GM12892 (cell line): ENCODE results near the gene MTERF1.

Experiments
- DNase-seq: peaks from one replicate; pipeline ENCODE4 v3.0.0; 2011; ENCODE audit not compliant: insufficient read length
- FAIRE-seq: peaks from 2 replicates; lab custom pipeline; 2011; peaks lifted over from hg19 to GRCh38; lab: Jason Lieb, UNC
- POLR2A ChIP-seq: IDR thresholded peaks from 2 replicates; pipeline ENCODE4 v1.6.1; 2011; ENCODE audit warnings: low read depth, low read length, control low read depth
- POLR2AphosphoS5 ChIP-seq: IDR thresholded peaks from 2 replicates; pipeline ENCODE4 v1.6.1; 2011; ENCODE audit warnings: low read depth, low read length, control low read depth
- TAF1 ChIP-seq: IDR thresholded peaks from 2 replicates; pipeline ENCODE4 v1.6.1; 2011; ENCODE audit warnings: low read depth, mild to moderate bottlenecking, control low read depth, low read length, borderline replicate concordance

MTERF1 gene

DNA sequence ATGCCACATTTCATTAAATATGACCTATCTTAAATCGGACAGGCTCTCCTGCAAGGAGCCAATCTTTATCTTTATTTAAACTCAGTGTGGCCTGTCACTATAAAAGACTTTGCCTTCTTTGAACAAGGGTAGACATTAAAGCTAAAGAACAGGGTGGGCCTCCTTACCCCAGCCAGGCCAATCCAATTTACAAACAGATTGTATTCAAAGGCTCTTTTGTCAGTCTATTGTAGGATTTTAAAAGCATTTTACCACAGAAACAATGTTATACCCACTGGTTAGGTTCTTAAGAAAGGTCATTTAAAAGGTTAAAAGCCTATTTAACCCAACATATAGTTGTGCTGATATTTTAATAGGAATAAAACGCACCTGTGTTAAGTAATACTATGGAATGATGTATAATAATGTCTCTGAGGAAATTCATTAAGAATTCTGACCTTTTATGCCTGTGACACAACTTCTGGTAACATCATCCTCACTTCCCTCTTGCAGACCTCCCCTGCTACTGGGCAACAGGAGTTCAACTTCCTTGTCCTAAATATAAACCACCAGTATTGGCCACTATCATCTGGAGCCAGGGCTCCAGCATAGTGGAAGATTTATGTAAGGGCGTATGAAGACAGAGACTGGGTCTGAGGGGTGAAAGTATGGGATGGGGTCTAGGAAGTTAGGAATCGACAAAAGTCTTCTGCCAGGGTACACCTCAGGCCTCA lies 32.5 kb downstream of the MTERF1 start:
- DNase-seq (no peak), FAIRE-seq (no peak)
- TF ChIP-seq POLR2AphosphoS5 (no peak), TAF1 (no peak)

DNA sequence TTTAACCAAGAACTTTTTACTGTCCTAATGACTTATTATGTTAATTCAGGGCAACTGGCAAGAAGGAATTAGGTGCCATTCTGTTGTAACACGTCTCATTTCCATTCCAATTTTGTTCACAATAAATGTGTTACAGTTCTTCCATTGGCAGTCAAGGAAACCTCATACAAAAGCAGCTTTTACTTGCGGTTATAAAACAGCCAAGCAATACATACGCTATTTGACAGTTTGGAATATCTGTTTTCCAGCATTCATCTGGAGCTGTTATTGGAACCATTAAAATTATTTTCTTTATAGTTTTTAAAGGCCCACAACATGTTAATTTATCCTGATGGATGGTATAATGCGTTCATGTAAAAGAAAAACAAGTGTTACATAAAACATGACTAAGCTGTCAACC lies 33.3 kb downstream of the MTERF1 start:
- DNase-seq (no peak), FAIRE-seq (no peak)
- TF ChIP-seq POLR2A (no peak), TAF1 (no peak), POLR2AphosphoS5 (no peak)

DNA sequence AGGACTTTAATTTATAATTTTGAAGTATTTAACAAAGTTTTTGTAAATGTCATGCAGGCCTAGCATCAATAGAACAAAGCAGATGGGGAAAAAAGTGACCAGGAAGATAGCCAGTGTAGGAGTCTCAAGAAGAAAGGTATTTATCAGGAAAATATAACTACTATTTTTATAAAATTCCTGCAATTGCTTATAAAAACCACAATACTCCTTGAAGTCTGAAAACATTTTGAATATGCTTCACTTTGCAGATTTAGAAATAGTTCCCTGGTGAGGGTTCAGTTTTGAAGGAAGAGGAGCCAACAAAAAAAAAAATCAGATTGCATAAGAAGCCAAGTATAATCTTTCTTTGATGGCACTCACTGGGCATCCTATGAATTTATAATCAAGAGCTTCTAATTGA lies 34.1 kb downstream of the MTERF1 start:
- TF ChIP-seq POLR2AphosphoS5 (no peak), TAF1 (no peak), POLR2A (no peak)
- DNase-seq: no peak
- no peak for FAIRE-seq

- FAIRE-seq (no peak), DNase-seq (no peak)
- no peak for TF ChIP-seq TAF1
- no peak for TF ChIP-seq POLR2AphosphoS5
- TF ChIP-seq POLR2A: no peak
Observed at GRCh38 chr7:91843831-91844230, 36.7 kb downstream of the MTERF1 start.

GRCh38 chr7:91838439-91838838 lies 42.1 kb downstream of the MTERF1 start:
- DNase-seq: no peak
- TF ChIP-seq TAF1 (no peak), POLR2AphosphoS5 (no peak), POLR2A (no peak)
- no peak for FAIRE-seq

- DNase-seq: no peak
- peak; percentile 5 for FAIRE-seq
- TF ChIP-seq POLR2AphosphoS5 (no peak), TAF1 (no peak), POLR2A (no peak)
Observed at GRCh38 chr7:91837397-91838070, 43.0 kb downstream of the MTERF1 start.

DNA sequence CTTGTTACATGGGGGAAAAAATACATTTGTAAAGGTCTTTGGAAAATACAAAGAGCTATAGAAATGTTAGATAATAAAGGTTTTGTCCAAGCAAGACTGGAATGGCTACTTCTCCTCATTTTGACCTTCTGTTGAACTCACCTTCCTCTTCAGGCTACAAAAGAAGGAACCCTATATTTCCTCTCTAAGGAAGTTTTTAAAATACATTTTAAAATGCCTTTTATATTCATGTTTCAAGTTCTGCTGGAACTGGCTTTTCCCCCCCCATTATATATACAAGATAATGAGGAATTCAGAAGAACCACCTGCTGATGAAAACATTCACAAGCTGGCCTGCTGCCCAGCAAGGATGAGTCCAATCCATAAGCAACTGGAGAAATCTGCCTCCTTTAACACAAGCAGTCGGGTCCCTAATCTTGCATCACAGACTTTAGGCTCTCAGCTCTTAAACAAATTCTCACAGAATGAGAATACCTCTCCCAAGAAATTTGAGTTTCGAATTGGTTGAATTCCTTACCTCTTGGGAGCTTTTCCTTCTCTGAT lies 44.6 kb downstream of the MTERF1 start:
- no peak for DNase-seq
- TF ChIP-seq POLR2AphosphoS5: no peak
- no peak for TF ChIP-seq TAF1
- no peak for TF ChIP-seq POLR2A
- no peak for FAIRE-seq

- DNase-seq: no peak
- no peak for FAIRE-seq
- TF ChIP-seq POLR2AphosphoS5 (no peak), POLR2A (no peak), TAF1 (no peak)
Observed at GRCh38 chr7:91835091-91835825, 45.2 kb downstream of the MTERF1 start.

DNA sequence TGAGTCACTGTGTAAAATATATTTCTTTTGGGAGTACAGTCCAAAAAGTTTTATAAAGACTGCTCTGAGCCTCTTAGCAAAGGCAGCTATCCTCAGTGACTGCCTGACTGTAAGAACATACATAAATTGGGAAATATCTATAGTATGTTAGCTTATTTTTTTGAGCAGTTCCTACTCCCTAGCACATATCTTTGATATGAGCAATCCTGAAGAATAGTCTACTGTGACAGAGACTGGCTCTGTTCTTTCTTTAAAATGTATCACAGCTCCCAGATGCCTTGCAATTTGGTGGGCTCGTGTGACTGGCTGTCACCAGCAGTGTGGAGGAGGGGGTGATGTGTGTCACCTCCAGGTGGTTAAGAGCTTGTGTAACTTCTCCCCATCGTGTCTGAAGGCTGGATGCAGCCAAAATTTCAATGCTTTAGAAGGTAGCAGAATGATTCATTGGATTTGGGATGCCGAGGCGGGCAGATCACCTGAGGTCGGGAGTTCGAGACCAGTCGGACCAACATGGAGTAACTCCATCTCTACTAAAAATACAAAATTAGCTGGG lies 47.9 kb downstream of the MTERF1 start:
- DNase-seq (no peak), FAIRE-seq (no peak)

DNA sequence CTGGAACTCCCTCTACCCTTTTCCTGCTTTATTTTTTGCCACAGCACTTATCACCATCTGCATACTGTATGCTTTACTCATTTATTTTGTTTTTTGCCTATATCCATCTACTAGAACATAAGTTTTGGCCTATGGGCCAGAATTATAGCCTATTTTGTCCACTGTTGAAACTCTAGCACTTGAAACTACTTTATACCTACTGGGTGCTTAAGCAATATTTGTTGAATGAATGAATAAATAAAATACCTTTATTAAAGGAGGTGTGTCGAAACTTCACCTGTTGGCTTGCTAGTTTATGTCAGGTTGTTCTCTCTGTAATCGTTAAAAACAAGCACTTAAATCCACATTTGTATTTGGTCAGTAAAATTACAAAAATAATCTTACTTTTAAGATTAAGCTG lies 53.3 kb downstream of the MTERF1 start:
- DNase-seq (no peak), FAIRE-seq (no peak)
- TF ChIP-seq POLR2AphosphoS5: no peak
- no peak for TF ChIP-seq POLR2A
- TF ChIP-seq TAF1: no peak

More for the DNA sequence above, 47.9 kb downstream of the MTERF1 start:
- no peak for TF ChIP-seq TAF1
- TF ChIP-seq POLR2AphosphoS5: no peak
- no peak for TF ChIP-seq POLR2A

DNA sequence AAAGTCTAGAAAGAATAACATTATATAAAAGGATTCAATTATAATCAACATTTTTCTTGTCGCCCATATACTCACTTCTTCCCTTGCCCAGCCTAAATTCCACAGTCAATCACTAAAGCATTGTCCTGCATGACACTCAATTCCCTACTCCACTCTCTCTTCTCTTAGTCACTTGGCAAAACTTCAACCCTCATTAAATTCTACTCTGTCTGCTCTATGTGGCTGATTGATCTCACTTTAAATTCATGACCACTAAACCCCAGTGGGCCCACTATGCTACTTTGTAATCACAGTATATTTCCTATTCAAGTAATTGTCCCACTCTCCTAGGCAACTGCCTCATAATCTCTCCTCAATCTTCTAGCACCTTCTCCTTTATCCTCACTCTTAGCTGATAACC lies 54.1 kb downstream of the MTERF1 start:
- TF ChIP-seq POLR2A: no peak
- TF ChIP-seq TAF1: no peak
- TF ChIP-seq POLR2AphosphoS5: no peak
- FAIRE-seq (no peak), DNase-seq (no peak)

DNA sequence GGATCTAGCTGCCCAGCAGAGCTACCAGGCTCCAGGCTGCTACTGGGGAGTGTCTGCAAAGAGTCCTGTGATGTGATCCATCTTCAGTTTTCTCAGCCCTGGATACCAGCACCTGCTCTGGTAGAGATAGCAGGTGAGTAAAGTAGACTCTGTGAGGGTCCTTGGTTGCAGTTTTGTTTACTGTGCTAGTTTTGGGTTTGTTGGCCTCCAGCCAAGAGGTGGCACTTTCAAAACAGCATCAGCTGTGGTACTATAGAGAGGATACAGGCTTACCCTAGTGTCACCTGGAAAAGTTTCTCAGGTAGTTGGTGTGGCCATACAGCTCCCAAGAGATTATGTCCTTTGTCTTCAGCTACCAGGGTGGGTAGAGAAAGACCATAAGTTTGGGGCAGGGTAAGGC lies 56.3 kb downstream of the MTERF1 start:
- no peak for DNase-seq
- no peak for FAIRE-seq
- TF ChIP-seq TAF1: no peak
- TF ChIP-seq POLR2A: no peak
- no peak for TF ChIP-seq POLR2AphosphoS5
